Activated T-cell treated with anti-CD3 and anti-CD28 coated beads, Interleukin-2, amount 50 U/mL, for 48 hours (primary cell): ENCODE results near the gene RDX.
"Not testable (repeated sequence)": the region's sequence is repeated elsewhere in the genome, so short reads cannot be mapped to it uniquely, and the experiment has no call there.

Experiments
- DNase-seq, 2 experiments: peaks; one replicate each; pipeline ENCODE4 v3.0.0-alpha.2; 2020

RDX gene

GRCh38 chr11:110198031-110198729 lies 98.2 kb downstream of the RDX start:
- peak in 1 of 2 experiments; percentile 9 for DNase-seq

GRCh38 chr11:110196884-110197420 lies 99.5 kb downstream of the RDX start:
- DNase-seq, result peak in 1 of 2 experiments; percentile 8

DNA sequence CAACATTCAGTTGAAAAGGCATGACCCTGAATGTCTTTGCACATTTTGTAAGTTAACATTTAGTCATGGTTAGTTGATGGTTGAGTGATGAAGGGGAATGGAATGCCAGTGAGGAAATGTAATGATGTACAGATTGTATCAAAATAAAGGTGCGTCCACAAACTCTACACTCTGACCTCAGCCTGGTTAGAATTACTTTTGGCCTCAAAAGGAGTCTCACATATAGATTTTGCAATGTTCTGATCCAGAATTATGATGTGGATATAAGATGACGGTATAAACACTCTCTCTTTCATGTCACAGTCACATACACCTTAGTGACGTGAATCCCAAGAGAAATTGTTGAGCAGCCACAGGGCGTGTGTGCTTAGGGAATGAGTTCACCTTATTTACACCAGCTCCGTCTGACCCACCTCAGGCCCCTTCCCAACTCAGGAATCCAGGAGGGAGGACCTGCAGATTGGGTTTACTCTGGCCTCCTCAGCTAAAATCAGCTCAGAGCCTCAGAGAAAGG lies 100.1 kb downstream of the RDX start:
- DNase-seq, result no peak

DNA sequence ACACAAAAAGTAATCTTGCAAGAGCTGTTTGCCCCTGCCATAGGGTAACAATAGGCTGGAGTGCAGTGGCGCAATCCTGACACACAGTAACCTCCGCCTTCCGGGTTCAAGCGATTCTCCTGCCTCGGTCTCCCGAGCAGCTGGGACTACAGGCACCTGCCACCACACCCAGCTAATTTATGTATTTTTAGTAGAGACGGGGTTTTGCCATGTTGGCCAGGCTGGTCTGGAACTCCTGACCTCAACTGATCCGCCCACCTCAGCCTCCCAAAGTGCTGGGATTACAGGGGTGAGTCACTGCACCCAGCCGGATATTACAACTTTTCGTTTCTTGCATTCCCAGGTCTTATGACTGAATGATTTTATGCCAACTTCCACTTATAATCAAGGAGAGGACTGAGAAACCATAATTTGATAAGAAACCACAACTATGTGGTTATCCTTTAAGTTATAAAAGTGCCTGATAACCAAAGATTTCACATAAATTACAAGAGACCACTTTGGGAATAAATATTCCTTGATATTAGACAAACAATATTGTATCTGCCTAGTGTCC lies 102.1 kb downstream of the RDX start:
- DNase-seq, result peak in 1 of 2 experiments; percentile 4

GRCh38 chr11:110192604-110193282 lies 103.7 kb downstream of the RDX start:
- DNase-seq, result not testable (repeated sequence)

GRCh38 chr11:110190885-110191284 lies 105.5 kb downstream of the RDX start:
- no peak for DNase-seq

- no peak for DNase-seq
These were observed 108.7 kb downstream of the RDX start for GRCh38 chr11:110187731-110188130.

- no peak for DNase-seq
These were observed 109.5 kb downstream of the RDX start for GRCh38 chr11:110186867-110187266.

DNA sequence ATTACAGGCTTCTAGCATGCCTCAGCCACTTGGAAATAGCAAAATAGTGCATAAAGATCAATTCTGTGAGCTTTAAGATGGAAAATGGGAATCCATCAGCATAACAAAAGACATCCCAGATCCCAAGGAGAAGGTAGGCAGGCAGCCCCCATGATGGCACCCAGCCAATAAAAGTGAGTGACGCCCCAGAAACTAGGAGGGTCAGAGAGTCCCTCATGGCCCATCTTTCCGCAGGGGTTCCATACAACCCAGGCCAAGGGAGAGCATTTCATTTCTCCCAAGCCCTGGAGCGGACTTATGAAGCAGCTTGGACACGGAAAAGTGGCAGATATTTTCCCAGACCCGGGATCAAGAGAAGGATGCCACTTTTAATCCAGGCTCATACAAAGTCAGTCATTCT lies 110.0 kb downstream of the RDX start:
- DNase-seq, result no peak

GRCh38 chr11:110185599-110185998 lies 110.8 kb downstream of the RDX start:
- no peak for DNase-seq

- DNase-seq, result no peak
These were observed 111.3 kb downstream of the RDX start for GRCh38 chr11:110185121-110185591.

DNA sequence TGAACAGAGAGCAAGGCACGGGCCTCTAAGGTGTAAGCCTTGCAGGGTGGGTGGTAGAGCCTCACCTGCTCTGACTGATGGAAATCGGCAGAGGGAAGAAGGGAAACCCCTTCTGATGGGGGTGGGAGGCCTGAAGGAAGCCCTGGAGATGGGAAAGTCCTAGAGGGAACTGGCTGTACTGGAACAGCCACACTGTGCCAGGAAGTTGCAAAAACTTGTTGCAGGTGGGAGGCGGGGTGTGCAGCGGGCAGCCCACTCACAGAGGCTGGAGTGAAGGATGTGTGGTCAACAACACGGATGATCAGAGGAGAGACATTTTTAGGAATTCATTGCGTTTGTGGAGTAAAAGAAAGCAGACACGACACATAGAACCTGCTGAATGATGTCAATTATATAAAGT lies 112.0 kb downstream of the RDX start:
- no peak for DNase-seq

DNA sequence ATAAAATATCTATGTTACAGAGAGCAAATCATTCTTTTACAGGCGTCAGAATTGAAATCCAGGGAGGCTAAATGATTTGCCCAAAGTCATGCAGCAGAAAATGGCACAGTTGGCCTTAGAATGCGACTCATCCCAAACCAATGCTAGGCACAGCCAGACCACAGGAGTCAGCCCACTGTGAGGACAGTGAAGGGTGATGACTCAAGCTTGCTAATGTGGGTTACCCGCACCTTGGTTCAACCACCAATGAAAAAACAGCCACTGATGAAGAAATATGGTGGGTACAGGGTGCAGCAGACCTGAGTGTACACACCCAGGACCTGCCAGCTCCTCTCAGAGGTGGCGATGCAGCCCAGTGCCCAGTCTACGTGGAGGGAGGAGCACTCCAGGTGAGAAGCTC lies 113.5 kb downstream of the RDX start:
- DNase-seq, result no peak

- DNase-seq, result no peak
These were observed 117.3 kb downstream of the RDX start for GRCh38 chr11:110179064-110179463.

DNA sequence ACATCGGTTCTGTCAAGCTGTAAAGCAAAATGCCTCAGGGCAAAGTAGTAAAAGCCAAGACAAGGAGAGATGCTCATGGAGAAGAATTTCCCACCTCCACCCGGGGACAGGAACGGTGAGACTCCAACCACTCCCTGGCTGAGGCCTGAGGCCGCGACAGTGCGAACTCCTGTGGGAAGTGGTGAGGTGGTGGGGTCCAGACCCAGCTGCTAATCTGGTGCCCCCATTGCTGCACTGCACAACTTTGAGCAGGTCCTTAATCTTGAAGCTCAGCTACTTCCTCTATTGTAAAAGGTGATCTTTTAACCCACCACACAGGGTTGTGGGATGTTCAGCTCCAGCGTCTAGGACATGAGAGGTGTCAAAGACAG lies 119.3 kb downstream of the RDX start:
- no peak for DNase-seq

- DNase-seq, result no peak
These were observed 119.9 kb downstream of the RDX start for GRCh38 chr11:110176366-110177085.

- no peak for DNase-seq
These were observed 121.6 kb downstream of the RDX start for GRCh38 chr11:110174645-110175310.

GRCh38 chr11:110173811-110174644 lies 122.4 kb downstream of the RDX start:
- DNase-seq, result peak; percentile 76 to 80

DNA sequence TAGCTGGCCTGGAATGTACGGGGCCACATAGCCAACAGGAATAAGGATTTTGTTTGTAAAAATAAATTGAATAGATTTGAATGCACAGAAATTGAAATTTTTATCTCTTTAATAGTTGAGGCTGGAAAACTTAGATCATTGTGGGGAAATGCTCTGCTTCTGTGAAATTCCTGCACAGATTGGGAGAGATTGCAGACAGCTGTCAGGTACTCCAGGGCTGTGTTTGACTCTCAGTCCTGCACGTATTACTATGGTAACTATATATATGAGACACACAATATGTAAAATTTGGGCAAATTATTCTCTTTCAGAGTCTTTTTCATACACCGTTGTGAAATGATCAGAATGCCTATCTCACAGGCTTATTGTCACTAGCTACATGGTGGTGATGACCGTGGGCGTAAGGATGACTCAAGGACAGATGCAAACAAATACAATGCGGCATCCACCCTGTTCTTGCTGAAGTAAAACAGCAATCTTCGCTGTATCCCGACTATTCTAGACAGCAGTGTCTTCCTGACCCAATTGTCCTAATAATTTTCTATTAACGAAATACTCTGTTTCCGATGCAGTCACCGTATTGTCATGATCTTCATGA lies 123.8 kb downstream of the RDX start:
- DNase-seq, result no peak

- no peak for DNase-seq
These were observed 126.7 kb downstream of the RDX start for GRCh38 chr11:110169738-110170137.
